Measurements from ENCODE around the gene LEAP2. TPM values are rescaled to one million over a fixed set of nuclear protein-coding genes. Genes with fewer than 3 reads are reported as not detected.
"Not testable (repeated sequence)": the region's sequence is repeated elsewhere in the genome, so short reads cannot be mapped to it uniquely, and the experiment has no call there.

Gene LEAP2
- total RNA-seq, 2 experiments from 2014 or later: 3.5 to 3.9 TPM

- POLR2A ChIA-PET: no interaction called here
- CTCF ChIA-PET: interaction anchor here (0.5 kb wide), 1 partner anchor 183 kb away, joined by 4 read pairs; no protein-coding TSS in a partner anchor
Measured at GRCh38 chr5:132838516-132839282, 34.8 kb upstream of the LEAP2 start.

- ChIA-PET POLR2A (no interaction called here), CTCF (interaction anchor here (0.5 kb wide), 1 partner anchor 182 kb away, joined by 4 read pairs; no protein-coding TSS in a partner anchor)
Measured at GRCh38 chr5:132839426-132840301, 33.8 kb upstream of the LEAP2 start.

DNA sequence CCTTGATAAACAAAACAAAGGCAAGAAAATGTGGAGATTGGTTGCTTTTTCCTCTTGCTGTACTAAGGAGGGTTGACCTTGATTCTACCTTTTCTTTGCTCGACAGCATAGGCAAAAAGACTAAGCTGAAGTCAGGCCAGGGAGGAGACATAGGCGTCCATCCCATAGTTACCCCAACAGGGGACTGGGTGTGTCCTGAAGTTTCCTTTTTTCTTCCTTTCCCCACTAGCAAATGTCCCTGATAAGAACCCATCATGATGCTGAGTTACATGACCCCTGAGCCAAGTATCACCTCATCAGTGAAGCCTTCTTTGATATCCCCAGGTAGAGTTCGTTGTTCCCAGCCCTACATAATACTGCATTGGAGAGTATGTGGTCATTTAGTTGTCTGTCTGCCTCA lies 33.2 kb upstream of the LEAP2 start:
- CTCF ChIA-PET: no interaction called here
- POLR2A ChIA-PET: no interaction called here

DNA sequence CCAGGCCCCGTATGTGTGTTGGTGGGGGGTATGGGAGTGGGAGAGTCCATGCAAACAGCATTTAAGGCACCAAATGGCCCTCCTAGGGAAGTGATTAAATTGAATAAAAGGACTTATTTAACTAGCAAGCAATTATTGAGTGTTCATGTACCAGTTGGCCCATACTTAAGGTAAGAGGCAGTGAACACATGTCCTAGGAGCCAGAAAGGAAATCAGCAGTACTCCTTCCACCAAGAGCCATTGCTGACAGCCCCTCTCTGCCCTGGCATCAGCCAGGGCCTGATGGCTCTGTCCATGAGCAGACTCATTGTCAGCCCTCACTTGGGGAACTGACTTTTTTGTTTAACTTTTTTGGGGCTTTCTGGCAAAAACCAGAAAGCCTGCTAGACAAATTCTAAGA lies 32.6 kb upstream of the LEAP2 start:
- POLR2A ChIA-PET: interaction anchor here (0.7 kb wide), 1 partner anchor 217 kb away, joined by 5 read pairs; no protein-coding TSS in a partner anchor
- CTCF ChIA-PET: interaction anchor here (1.6 kb wide), 1 partner anchor 12 kb away, joined by 3 read pairs; no protein-coding TSS in a partner anchor

GRCh38 chr5:132841305-132841704 lies 32.2 kb upstream of the LEAP2 start:
- ChIA-PET CTCF (interaction anchor here (1.6 kb wide), 1 partner anchor 12 kb away, joined by 3 read pairs; no protein-coding TSS in a partner anchor), POLR2A (interaction anchor here (0.7 kb wide), 1 partner anchor 218 kb away, joined by 5 read pairs; no protein-coding TSS in a partner anchor)

GRCh38 chr5:132848270-132848669 lies 25.2 kb upstream of the LEAP2 start:
- ChIA-PET CTCF (no interaction called here), POLR2A (no interaction called here)

DNA sequence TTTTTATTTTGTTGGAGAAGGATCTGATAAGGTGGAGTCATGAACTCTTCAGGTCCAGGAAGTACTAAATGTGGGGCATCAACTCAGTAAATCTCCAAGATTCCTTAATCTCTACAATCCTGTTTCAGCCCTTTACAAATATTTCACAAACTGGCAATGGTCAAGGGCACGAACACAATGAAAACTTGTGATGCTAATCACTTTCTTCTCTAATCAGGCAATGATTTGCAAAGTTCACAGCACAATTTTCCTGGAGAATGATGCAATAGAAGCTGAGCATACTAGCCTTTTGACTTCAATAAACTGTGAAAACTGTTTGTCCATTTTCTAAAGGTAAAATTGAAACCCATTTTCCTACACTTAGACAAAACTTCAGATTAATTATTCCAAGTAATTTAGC lies 24.1 kb upstream of the LEAP2 start:
- CTCF ChIA-PET: no interaction called here
- POLR2A ChIA-PET: no interaction called here

DNA sequence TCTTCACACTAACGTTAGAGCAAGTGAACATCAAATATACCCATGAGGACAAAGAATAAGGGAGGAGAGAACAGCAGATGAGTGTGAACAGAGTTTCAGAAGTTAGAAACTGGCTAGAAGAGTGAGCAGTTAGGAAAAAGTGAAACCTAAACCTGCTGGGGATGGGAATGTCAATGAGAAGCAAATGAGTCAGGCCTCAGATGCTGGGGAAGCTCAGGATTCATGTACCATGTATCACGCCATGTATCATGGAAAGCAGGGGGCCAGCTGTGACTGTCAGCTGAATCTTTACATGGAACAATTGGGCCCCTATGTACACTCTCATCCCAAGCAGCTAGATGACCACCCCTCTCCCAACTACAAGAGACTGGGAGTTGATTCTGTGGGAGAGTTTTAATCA lies 23.4 kb upstream of the LEAP2 start:
- CTCF ChIA-PET: no interaction called here
- POLR2A ChIA-PET: no interaction called here

- POLR2A ChIA-PET: no interaction called here
- CTCF ChIA-PET: no interaction called here
Measured at GRCh38 chr5:132853323-132853722, 20.1 kb upstream of the LEAP2 start.

DNA sequence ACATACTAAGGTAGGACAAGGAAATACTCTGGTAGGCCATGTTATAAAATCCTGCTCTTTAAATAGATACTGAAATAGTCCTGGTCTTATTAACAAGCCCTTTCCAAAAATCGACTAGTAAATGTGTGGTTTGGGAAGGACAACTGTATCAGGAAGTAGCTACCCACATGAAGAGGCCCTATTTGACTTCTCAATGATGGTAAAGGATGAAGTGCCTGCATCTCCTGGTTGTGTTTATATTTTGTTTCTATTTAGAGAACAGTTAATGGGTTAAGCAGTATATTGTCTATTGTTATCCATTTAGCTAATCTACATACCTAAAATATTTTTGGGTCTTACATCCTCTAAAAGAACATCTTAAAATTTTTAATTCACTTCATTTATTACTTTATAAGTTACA lies 19.7 kb upstream of the LEAP2 start:
- ChIA-PET POLR2A (no interaction called here), CTCF (interaction anchor here (1.5 kb wide), 1 partner anchor 28 kb away, joined by 4 read pairs; no protein-coding TSS in a partner anchor)

DNA sequence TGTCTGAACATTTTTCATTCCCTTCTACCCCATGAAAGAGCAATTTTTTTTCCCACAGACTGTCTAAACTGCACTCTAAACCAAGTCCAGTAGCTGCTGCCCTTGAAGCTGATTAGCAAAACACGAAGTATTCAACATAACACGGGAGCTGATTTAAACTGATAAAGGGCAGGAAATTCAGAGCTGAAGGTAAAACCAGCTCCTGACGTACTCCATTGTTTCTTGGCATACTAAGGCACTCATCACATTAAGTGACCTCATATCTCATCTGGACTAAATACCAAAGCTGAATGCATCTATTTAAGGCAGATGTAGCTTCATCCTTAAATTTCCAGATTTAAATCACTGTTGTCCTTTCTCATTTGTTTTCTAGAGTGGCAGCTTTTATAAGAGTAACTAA lies 19.2 kb upstream of the LEAP2 start:
- POLR2A ChIA-PET: no interaction called here
- CTCF ChIA-PET: interaction anchor here (1.5 kb wide), 1 partner anchor 28 kb away, joined by 4 read pairs; no protein-coding TSS in a partner anchor

- POLR2A ChIA-PET: not testable (repeated sequence)
- CTCF ChIA-PET: interaction anchor here (0.5 to 1.5 kb wide), 2 partner anchors 29 to 659 kb away, joined by 3 to 4 read pairs; no protein-coding TSS in a partner anchor
Measured at GRCh38 chr5:132854992-132855391, 18.5 kb upstream of the LEAP2 start.

DNA sequence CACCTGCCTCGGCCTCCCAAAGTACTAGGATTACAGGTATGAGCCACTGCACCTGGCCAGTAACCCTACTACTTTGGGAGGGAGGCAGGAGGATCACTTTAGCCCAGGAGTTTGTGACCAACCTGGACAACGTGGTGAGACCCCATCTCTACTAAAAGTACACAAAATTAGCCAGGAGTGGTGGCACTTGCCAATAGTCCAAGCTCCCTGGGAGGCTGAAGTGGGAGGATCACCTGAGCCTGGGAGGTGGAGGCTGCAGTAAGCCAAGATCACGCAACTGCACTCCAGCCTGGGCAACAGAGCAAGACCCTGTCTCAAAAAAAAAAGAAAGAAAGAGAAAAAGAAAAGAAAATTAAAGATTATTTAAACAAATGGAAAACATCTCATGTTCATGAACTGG lies 17.5 kb upstream of the LEAP2 start:
- POLR2A ChIA-PET: no interaction called here
- CTCF ChIA-PET: no interaction called here

GRCh38 chr5:132859889-132860437 lies 13.5 kb upstream of the LEAP2 start:
- CTCF ChIA-PET: no interaction called here
- POLR2A ChIA-PET: no interaction called here

- CTCF ChIA-PET: no interaction called here
- POLR2A ChIA-PET: no interaction called here
Measured at GRCh38 chr5:132860742-132861141, 12.7 kb upstream of the LEAP2 start.

GRCh38 chr5:132865668-132866341 lies 7.7 kb upstream of the LEAP2 start:
- CTCF ChIA-PET: interaction anchor here (0.9 to 1.3 kb wide), 2 partner anchors 12 to 39 kb away, joined by 3 read pairs; no protein-coding TSS in a partner anchor
- POLR2A ChIA-PET: interaction anchor here (0.9 to 1.6 kb wide), 3 partner anchors 46 to 187 kb away, joined by 3 to 7 read pairs (median 4); no protein-coding TSS in a partner anchor

- CTCF ChIA-PET: interaction anchor here (1.0 to 2.6 kb wide), 5 partner anchors 11 to 59 kb away, joined by 3 to 9 read pairs (median 4); no protein-coding TSS in a partner anchor
- POLR2A ChIA-PET: interaction anchor here (0.9 to 1.6 kb wide), 4 partner anchors 45 to 186 kb away, joined by 3 to 7 read pairs (median 4); no protein-coding TSS in a partner anchor
Measured at GRCh38 chr5:132866342-132867045, 7.0 kb upstream of the LEAP2 start, which contains the start of the genes GDF9 and UQCRQ. GDF9 (minus strand) TSS chr5:132866469; CDS start chr5:132864533, 1,936 bp downstream. UQCRQ (plus strand) TSS chr5:132866642; CDS start chr5:132866882, 240 bp downstream.

DNA sequence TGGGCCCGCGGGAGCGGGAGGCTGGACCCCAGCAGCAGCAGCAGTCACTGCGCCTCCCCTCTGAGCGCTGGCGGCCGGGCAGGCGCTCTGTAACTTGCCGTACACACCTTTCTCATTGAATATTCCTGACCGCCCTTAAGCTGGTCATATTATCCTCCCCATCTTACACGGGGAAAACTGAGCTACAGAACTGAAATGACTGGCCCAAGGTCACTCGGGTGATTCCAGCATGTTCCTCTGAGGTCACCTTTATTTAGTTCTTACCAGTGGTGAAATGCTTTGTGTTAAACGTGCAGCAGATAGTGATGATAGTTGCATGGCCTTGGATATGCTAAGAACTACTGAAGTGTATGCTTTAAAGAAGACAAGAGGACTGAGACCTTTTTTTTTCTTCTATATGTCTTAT lies 6.4 kb upstream of the LEAP2 start:
- ChIA-PET CTCF (interaction anchor here (0.6 to 2.6 kb wide), 5 partner anchors 10 to 60 kb away, joined by 3 to 9 read pairs (median 4); no protein-coding TSS in a partner anchor), POLR2A (interaction anchor here (1.0 to 1.6 kb wide), 2 partner anchors 66 to 186 kb away, joined by 3 to 4 read pairs; no protein-coding TSS in a partner anchor)

Data from activated CD8-positive, alpha-beta memory T cell treated with anti-CD3 and anti-CD28 coated beads for 36 hours (primary cell).